Non-pigmented ciliary epithelial cell (primary cell): ENCODE data around the gene FBXO44.

Experiments
- DNase-seq: peaks from one replicate; pipeline ENCODE4 v3.0.0-alpha.2; 2010; ENCODE audit warnings: low read depth

Gene FBXO44

DNA sequence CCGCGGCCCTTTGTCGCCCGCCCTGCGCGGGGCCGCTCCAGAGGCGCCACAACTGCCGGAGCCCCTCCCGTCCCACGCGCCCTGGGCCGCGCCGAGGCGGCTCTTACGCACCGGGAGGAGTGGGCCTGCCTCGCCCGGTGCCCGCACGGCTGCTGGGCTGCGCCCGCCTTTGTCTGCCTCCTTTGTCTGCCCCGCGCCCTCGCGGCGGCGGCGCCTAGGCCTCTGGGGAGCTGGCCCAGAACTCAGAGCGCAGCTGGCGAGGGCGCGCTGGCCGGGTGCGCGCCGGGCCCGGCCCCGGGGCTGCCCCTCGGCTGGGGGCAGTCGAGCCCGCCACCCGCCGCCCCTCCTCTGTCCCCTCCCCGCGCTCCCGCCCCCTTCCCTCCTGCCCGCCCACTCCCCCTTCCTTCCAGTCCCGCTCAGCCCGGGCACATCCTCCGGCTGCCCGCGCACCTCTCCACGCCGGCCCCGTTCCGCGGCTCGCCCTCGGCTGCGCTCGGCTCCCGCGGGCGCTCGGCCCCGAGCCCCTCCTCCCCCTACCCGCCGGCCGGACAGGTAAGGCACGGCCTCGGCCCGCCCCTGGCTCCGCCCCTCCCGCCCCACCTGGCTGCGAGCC, 36.7 kb downstream of the FBXO44 start, which contains the start of gene DRAXIN:
Gene DRAXIN, plus strand, starts transcription at position 409 of the 613 bp plus-strand sequence. CDS start 14,549 bp downstream, outside the sequence.
- DNase-seq = no peak

DNA sequence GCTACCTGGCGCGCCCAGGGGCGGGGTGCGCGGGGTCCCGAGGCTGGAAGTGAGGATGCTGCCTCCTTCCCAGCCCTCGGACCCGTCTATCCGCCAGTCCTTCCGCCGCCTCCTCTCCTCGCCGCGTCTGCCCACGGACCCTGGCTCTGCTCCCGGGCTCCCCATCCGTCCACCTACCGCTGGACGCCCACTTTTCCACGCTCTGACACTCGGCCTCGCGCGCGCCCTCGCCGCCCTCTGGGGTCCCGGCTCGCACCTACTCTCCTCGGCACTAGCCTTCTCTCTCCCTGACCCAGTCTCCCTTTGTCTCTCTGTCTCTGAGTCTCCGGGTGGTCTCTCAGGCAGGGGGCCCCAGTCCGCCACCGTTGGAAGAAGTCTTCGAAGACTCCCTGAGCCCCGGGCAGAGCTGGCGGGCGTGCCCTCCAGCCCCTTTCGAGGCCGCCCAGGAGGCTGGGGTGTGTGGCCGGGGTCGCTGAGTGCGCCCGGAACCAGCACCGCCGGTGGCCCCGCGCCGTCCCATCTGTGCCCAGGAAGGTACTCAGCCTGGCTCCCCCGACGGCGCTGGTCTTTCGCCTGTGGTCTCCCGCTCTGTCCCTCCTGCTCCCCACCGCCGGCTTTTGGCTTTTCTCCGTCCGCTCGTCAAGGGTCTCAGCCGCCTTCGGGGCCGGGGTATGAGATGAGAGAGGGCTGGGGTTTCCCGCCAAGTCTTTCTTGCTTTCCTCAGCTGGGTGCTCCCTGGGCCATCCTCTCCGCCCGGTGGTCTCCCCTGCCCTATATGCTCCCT, 37.4 kb downstream of the FBXO44 start:
- DNase-seq = no peak

DNA sequence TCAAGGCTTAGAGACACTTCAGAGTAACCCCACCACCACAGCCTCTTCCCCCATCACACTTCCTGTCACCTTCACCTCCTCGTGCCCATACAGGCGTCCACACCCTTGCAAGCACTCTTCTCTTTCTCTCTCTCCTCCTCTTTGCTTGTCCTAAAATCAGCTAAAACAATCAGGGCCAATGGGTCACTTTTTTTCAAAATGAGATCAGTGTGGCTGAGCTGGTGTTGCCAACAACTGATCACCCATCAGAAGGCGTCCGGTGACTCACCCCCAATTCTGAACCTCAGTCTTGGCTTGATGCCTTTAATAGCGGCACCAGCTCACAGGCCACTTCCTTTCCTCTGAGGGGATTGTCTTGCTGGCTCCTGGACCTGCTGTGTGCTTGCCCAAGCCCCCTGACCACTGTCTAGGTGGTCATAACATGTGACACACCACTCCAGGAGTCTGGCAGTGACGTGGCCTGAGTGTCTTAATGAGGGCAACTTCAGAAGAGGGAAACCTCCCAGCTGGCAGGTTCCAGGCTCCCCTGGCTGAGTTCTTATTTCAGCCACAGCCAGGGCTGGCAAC, 38.4 kb downstream of the FBXO44 start:
- peak; percentile 35 for DNase-seq

DNA sequence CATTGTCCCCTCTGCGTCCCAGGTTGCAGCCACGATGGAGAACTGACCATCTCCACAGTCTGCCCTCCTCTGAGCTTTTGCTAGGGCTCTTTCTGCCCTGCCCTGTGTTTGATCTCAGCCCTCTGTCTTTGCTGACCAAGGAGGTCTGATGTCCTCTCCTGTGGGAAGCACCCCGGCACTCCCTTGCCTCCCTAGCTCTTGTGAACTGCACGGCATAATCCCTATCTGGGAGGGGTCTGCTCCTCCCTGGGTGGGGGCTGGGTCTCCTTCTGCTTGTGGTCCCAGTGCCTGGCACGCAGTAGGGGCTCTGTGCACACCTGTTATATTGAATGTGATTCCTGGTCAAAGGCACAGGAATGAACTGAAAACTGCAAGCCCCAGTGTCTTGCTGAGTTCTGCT, 39.2 kb downstream of the FBXO44 start:
- no peak for DNase-seq

DNA sequence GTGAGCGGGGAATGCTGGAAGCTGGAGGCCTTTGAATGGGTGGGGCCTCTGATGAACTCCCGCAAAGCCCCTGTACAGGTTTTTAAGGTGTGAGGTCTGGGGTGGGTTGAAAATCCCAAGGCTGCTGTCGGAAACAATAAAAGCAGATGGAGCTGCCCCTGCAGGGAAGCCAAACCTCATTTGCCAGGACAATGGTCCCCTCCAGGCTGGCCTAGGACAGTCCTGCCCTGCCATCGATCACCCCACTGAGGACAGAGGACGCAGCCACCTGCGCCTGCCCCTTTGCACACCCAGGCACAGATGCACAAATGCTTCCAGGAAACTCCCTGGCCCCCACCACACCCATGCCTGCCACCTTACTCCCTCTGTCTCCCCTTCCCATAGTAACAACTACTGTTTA, 41.2 kb downstream of the FBXO44 start:
- DNase-seq = no peak

DNA sequence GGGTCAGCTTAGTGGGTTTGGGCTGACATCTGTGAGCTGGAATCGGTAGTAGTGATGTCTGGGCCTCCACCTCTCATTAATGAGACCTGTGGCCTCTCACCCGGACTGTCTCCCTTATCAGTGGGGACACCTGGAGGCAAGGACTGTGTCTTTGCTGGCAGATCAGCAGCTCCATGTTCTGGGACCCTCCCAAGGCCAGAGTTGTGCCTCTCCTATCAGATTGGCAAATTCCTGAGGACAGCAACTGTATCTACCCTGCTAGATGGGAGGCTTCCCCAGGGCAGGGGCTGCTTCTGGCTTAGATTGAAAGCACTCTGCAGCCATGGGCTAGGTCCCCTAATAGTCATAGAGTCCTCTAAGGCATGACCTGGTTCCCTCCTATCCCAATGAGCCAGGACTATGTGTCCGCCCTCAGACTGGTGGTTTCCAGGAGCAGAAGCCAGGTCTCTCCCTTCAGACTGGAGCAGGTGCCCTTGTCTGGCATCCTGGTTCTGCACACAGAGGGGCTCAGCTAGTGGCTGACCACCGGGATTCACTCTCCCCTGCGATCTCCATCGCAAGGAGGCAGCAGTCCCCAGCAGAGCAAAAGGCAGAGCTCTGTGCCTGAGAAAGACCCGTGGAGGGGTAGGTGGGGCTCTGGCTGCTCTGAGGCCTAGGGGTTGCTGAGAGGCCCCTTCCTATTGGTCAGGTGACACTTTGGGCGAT, 42.7 kb downstream of the FBXO44 start:
- no peak for DNase-seq

DNA sequence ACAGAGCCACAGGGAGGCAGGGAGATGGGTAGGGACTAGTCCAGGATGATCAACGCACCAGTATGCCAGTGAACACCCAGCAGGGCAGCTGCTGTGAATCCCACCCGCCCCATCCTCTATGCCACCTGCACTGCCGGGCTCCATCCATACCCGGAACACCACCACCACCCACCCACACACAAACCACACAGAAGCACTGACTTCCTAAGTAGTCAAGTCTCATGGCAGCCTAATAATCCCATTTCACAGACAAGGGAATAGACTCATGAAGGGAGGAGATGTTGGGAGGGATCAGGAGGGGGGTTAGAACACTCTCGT, 43.2 kb downstream of the FBXO44 start:
- no peak for DNase-seq

DNA sequence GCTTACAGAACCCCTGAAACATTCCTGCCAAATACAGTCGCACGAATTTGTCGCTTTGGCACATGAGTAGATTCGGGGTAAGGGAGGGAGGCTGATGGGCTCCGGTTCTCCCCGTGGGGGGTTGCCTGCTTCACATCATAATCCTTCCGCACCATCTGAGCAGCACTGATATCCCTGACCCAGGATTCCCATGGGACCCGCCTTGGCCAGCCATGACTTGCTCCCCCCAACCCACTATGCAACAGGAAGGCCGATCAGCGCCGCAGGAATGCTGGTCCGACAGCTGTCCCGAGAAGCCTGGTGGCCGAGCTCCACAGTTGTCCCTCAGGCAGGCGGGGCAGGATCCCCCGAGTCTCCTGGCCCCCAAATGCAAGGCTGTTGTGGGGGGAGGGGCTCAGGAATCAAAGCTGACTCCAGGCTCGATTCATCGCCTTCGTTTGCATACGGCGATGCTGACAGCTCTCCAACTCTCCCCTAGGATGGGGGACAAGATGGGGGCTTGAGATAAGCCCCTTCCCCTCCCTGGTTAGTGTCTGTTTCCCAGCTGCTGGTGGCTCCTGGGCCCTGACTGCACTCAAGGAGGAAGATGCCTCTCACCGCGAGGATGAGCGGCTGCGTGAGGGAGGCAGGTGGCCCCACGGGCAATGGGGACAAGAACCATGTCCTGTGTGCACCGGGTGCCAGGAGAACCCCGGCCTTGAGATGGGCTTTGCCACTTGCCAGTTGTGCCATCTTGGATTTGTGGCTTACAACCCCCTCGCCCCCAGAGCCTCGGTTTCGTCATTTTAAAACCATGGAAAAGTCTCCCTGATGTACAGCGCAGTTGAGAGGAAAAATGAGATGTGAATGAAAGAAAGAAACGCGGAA, 46.2 kb downstream of the FBXO44 start:
- no peak for DNase-seq

DNA sequence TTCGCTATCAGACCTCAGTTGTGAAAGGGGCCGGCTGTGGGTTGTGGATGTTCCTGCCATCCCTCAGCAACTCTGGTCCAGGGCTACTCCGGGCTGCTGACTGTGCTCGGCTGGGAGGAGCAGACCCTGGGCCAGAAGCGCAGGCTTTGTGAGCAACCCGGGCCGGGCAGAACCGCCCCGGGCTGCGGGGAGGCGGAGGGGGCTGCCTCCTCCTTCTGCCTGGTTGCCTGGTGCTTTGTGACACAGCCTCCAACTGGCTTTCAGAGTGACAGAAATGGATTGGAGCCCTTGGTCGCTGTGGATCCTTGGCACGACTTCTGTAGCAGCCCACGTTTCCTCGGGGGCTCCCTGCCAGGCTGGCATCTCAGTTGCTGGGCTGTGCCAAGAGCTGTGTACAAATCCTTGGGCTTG, 46.9 kb downstream of the FBXO44 start:
- DNase-seq = no peak

DNA sequence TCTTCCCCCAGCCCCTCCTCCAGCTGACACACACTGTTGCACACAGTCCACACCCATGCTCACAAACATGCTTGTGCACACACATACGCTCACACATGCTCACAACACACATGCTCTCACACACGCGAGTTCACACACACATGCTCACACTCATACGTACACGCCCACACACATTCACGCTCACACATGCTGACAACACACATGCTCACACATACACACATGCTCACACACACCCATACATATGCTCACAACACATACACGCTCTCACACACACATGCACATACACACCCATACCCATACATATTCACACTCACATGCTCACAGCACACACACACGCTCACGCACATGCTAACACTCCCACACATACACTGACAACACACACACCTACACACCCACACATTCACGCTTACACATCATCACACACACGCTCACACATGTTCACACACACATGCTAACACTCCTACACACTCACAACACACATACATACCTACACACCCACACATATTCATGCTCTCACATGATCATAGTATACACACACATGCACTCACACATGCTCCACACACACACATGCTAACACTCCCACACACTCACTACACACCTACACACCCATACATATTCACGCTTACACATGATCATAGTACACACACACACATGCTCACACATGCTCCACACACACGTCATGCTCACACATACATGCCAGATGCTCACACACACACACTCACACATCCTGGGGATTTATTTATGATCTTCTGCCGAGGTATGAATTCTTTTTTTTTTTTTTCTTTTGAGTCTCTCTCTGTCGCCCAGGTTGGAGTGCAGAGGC, 47.5 kb downstream of the FBXO44 start:
- DNase-seq = no peak

DNA sequence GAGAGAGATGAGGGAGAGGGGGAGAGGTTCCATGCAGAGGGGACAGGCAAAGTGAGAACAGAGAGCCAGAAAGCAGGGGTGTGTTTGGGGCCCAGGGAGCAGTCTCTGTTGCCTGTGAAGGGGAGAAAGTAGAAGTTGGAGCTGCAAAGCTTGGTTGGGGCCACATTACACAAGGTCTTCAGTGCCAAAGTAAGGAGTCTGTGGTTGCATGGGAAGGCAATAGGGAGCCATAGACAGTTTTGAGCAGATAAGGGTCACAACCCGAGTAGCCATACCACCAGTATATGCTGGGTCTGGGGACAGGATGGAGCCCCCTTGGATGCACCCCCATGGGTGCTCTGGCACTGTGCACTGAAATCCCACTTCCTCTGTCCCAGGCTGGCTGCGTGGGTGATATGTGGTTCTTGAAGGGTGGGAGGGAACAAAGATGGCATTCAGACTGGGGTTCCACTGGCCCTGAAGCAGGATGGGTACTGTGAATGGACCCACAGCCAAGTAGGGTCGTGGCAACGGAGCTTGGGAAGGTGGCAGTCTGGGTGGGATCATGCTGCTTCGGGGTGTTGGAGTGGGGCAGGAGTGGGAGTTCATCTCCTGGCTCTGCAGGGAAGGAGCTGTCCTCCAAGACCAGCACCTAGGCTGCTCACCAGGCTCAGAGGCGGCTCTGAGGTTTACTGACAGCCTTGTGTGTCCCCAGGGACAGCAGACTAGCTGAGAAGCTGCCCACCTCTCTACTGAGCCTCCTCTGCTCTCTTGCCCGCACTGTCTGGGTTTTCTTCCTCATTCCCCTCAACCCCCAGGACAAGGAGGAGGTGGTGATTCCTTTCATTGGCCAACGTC, 48.9 kb downstream of the FBXO44 start:
- no peak for DNase-seq

DNA sequence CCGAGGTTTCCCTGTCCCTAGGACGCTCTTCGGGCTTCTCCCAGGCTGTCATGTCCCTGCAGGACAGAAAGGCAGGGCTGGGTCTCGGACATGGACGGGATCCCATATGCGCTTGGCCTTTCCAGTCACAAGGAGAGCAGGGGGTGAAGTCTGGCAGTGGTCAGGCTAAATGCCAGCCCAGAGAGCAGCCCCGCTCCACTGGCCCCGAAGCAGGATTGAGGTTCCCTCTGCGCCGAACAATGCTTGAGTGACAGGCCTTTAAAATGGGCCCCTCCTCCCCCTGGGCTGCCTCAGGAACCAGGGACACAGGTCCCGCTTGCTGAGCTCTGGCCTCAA, 49.5 kb downstream of the FBXO44 start:
- DNase-seq = no peak

DNA sequence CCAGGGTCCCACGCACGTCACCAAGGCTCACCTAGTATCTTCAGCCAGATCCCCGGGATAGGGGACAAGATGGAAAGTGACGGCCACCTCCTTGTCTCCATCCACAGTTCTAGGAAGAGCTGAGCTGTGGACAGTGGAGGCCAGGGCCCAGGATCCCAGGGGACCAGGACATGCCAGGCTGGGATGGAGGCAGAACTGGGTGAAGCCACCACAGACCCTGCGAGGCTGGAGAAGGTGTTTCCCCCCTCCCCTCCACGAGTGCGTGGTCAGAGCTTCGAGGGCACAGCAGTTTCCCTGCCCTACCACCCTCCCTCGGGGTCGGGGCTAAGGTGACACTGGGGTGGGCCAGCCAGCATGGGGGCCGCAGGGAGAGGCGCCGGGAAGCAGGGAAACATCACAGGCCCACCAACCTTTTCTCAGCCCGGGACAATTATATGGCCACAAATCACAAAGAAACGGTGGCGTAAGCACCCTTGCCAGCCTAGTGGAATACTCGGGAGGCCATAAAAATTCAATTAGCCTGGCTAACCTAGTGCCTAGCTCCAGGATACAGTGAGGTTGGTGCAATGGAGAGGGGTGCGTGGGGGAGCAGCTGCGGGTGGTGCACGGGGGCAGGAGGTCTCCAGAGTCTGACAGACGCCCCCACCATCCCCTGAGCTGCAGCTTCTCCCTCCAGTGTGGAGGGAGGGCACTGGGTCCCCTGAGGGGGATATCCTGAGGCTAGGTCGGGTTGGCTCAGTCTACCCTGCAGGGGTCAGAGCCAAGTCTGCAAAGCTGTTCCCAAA, 50.2 kb downstream of the FBXO44 start:
- DNase-seq = no peak

DNA sequence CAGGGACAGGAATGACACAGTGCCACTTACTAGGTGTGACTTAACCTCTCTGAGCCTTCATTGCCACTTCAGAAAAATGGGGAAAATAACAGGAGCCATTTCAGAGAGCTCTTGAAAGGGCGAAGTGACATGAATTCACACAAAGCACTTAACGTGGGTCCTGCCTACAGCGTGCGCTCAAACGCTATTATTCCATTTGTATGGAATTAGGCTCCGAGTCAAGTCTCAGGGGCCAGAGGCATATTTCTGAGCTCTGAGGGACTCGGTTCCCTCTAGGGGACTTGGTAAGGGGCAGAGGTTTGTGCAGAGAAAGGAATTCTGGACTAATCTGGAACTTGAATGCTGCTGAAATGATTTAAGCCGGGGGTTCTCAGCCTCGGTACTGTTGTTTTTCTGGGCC, 50.9 kb downstream of the FBXO44 start:
- no peak for DNase-seq

DNA sequence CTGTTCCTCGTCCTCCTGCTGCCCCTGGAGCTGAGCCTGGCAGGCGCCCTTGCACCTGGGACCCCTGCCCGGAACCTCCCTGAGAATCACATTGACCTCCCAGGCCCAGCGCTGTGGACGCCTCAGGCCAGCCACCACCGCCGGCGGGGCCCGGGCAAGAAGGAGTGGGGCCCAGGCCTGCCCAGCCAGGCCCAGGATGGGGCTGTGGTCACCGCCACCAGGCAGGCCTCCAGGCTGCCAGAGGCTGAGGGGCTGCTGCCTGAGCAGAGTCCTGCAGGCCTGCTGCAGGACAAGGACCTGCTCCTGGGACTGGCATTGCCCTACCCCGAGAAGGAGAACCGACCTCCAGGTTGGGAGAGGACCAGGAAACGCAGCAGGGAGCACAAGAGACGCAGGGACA, 51.6 kb downstream of the FBXO44 start:
- DNase-seq = no peak

DNA sequence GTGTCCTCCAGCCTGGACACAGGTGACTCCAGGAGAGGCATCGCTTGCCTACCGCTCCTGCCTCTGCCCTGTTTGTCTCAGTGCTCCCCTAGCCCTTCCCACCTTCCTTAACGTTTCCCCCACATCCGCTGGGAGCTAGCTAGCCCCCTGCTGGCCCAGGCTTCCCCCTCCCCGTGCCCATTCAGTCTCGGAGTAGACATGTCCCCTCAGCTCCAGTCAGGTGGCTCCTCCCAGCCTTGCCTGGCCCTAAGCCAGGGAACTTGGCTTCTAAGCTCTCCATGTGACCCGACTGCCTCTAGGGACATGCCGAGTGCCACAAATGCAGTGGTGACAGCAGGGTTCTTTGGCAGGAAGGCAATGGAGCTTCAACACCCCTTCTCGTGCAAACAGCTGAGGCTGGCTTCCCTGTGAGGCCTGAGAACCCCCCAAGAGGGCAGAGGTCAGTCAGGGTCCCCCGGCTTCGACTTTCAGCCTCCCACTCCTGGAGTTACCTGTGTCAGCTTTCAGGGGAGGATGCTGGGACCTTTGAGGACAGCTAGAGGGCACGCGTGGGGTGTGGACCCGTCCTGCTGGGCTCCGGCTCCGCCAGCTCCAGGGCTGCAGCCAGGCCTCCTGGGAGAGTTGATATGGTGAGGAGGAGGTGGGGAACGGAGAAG, 53.1 kb downstream of the FBXO44 start:
- DNase-seq = no peak

DNA sequence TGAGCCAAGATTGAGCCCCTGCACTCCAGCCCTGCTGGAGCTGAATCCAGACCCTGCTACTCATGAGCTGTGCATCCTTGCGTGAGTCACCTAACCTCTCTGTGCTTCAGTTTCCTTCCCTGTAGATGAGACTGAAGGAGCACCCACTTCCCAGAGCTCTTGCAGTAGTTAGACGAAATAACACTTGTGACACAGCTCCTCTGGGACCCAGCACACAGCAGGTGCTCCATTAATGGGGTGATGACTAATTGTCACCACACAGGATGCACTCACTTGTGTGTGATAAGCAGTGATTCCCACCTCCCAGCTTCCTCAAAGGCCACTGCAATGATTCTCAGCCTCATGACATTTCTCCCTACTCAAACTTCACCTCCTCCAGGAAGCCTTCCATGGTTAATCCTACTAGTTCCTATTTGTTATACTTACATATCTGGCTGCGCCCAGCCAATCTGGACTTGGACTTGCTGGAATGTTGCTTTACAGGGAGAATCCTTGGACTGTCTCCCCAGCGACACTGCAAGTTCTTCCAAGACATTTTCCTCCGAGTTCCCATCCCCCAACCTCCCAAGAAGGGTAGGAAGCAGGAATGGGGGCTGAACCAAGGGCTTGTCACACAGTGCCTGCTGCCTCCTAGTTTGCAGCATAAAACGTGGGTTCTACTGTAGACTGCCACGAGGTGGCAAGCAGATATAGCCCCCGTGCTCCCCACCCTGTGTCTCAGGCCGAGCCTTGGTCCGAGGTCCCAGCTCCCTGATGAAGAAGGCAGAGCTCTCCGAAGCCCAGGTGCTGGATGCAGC, 54.1 kb downstream of the FBXO44 start:
- no peak for DNase-seq

DNA sequence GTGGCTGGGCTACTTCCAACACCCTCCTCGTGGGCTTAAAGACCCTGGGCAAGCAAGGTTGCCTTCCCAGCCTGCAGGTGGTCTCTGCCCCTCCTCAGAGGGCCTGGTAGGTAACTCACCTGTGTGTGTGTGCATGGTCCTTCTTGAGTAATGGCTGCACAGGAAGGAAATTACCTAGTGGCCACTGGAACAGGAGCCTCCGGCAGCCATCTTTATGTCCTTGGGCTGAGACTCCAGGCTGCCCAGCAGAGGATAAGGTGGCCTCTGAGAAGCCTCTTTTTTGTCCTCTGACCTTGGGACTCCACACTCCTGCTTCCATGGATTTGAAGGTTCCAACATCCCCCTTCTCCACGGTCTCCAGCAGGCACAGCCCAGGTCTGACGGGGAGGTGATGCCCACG, 56.8 kb downstream of the FBXO44 start:
- DNase-seq = no peak
